Liver (tissue), 9 donors: ENCODE data around the gene KDM1B. TPM values are rescaled to one million over a fixed set of nuclear protein-coding genes. Genes with fewer than 3 reads are reported as not detected.

ENCODE experiments used
- DNase-seq: peaks from one replicate; pipeline ENCODE4 v3.0.0-alpha.2; 2017; ENCODE audit warnings: low spot score
- H3K27ac ChIP-seq, 2 donors: one replicate each; pipeline ENCODE4 v1.7.0; 2013; ENCODE audit warnings: inconsistent platforms in 2 of 2, low read length in 2 of 2, control low read depth in 1 of 2, low read depth in 1 of 2, mild to moderate bottlenecking in 1 of 2
- H3K27me3 ChIP-seq, 4 donors: one replicate each; pipeline versions ENCODE4 v1.6.1 to v1.7.0; 2013; ENCODE audit warnings: low read length in 3 of 4, inconsistent platforms in 1 of 4, mild to moderate bottlenecking in 1 of 4, moderate library complexity in 1 of 4; ENCODE audit not compliant: control insufficient read depth in 4 of 4, insufficient read depth in 4 of 4
- H3K36me3 ChIP-seq, 4 donors: one replicate each; pipeline versions ENCODE4 v1.6.1 to v1.7.0; 2013; ENCODE audit warnings: low read length in 3 of 4, mild to moderate bottlenecking in 3 of 4, low read depth in 1 of 4, moderate library complexity in 1 of 4; ENCODE audit not compliant: control insufficient read depth in 4 of 4, insufficient read depth in 3 of 4
- H3K4me1 ChIP-seq, 4 donors: one replicate each; pipeline versions ENCODE4 v1.6.1 to v1.7.0; 2013; ENCODE audit warnings: low read length in 3 of 4, mild to moderate bottlenecking in 3 of 4, moderate library complexity in 1 of 4; ENCODE audit not compliant: control insufficient read depth in 4 of 4, insufficient read depth in 4 of 4
- H3K4me3 ChIP-seq, 3 donors: one replicate each; pipeline versions ENCODE4 v1.6.1 to v1.7.0; 2013; ENCODE audit warnings: low read length in 3 of 3, control low read depth in 1 of 3, low read depth in 1 of 3, mild to moderate bottlenecking in 1 of 3
- H3K9ac ChIP-seq, 2 donors: one replicate each; pipeline ENCODE4 v1.7.0; 2013; ENCODE audit warnings: low read length in 2 of 2, mild to moderate bottlenecking in 2 of 2, moderate library complexity in 2 of 2, control low read depth in 1 of 2, low read depth in 1 of 2
- H3K9me3 ChIP-seq, 4 donors: one replicate each; pipeline versions ENCODE4 v1.6.1 to v1.7.0; 2013; ENCODE audit warnings: low read length in 3 of 4; ENCODE audit not compliant: control insufficient read depth in 4 of 4
- ATF3 ChIP-seq: IDR thresholded peaks from 2 replicates; pipeline ENCODE4 v1.6.1; 2016; ENCODE audit warnings: antibody characterized with exemption
- CTCF ChIP-seq: fragments of 150-350 bp; IDR thresholded peaks from 2 replicates; pipeline ENCODE4 v1.5.1; 2017; ENCODE audit warnings: improper control_type of control experiment, low read depth, low read length; ENCODE audit not compliant: missing input control
- EGR1 ChIP-seq, 2 donors: IDR thresholded peaks; 2 replicates each; pipeline ENCODE4 v1.6.1; 2016 to 2018; ENCODE audit warnings: antibody characterized with exemption in 2 of 2, low read depth in 2 of 2
- FOXA1 ChIP-seq: IDR thresholded peaks from 2 replicates; pipeline ENCODE4 v1.6.1; 2016; ENCODE audit warnings: antibody characterized with exemption
- FOXA2 ChIP-seq: IDR thresholded peaks from 2 replicates; pipeline ENCODE4 v1.6.1; 2016; ENCODE audit warnings: antibody characterized with exemption
- GABPA ChIP-seq, 2 donors: IDR thresholded peaks in 1 of 2; conservative IDR thresholded peaks in 1 of 2; 2 replicates each; pipeline ENCODE4 v1.6.1; 2016; ENCODE audit warnings: antibody characterized with exemption in 2 of 2, mild to moderate bottlenecking in 1 of 2, moderate library complexity in 1 of 2
- HNF4A ChIP-seq, 2 donors: conservative IDR thresholded peaks; 2 replicates each; pipeline ENCODE4 v1.6.1; 2016; ENCODE audit warnings: antibody characterized with exemption in 2 of 2, mild to moderate bottlenecking in 2 of 2
- HNF4G ChIP-seq: IDR thresholded peaks from 2 replicates; pipeline ENCODE4 v1.6.1; 2016; ENCODE audit warnings: antibody characterized with exemption
- JUND ChIP-seq, 2 donors: IDR thresholded peaks; 2 replicates each; pipeline ENCODE4 v1.6.1; 2016; ENCODE audit warnings: antibody characterized with exemption in 2 of 2
- MAX ChIP-seq: IDR thresholded peaks from 2 replicates; pipeline ENCODE4 v1.6.1; 2016; ENCODE audit warnings: antibody characterized with exemption
- NR2F2 ChIP-seq: IDR thresholded peaks from 2 replicates; pipeline ENCODE4 v1.6.1; 2016; ENCODE audit warnings: antibody characterized with exemption
- RAD21 ChIP-seq, 2 donors: IDR thresholded peaks; 2 replicates each; pipeline ENCODE4 v1.6.1; 2016; ENCODE audit warnings: antibody characterized with exemption in 2 of 2, mild to moderate bottlenecking in 2 of 2
- REST ChIP-seq: IDR thresholded peaks from 2 replicates; pipeline ENCODE4 v1.6.1; 2016; ENCODE audit warnings: antibody characterized with exemption, mild to moderate bottlenecking
- RXRA ChIP-seq, 2 donors: IDR thresholded peaks; 2 replicates each; pipeline ENCODE4 v1.6.1; 2017 to 2018; ENCODE audit warnings: antibody characterized with exemption in 2 of 2, mild to moderate bottlenecking in 1 of 2
- SP1 ChIP-seq: IDR thresholded peaks from 2 replicates; pipeline ENCODE4 v1.6.1; 2018; ENCODE audit warnings: antibody characterized with exemption, mild to moderate bottlenecking
- TAF1 ChIP-seq: conservative IDR thresholded peaks from 2 replicates; pipeline ENCODE4 v1.6.1; 2016; ENCODE audit warnings: antibody characterized with exemption, mild to moderate bottlenecking
- YY1 ChIP-seq: IDR thresholded peaks from 2 replicates; pipeline ENCODE4 v1.6.1; 2016; ENCODE audit warnings: antibody characterized with exemption, mild to moderate bottlenecking
- ZBTB33 ChIP-seq: IDR thresholded peaks from 2 replicates; pipeline ENCODE4 v1.6.1; 2016; ENCODE audit warnings: antibody characterized with exemption
- WGBS: extraction: QIAGEN DNeasy Blood & Tissue Kit; methylation state at CpG from one replicate; pipeline ENCODE4 v1.1.7; 2013; 5-methylcytosine and 5-hydroxymethylcytosine counted together
- polyA plus RNA-seq, 2 donors: library from polyadenylated mRNA; stranded (reverse) in 1 of 2; unstranded in 1 of 2; fragments of 200-250 nt in 1 of 2; fragments of >200 nt in 1 of 2; fragmentation: Nextera tagmentation in 1 of 2; extraction: Ambion mirVana in 1 of 2; gene quantifications; one replicate each; pipeline versions ENCODE4 v1.2.1 to v1.2.3, GENCODE V29; 2013 to 2015
- total RNA-seq, 2 donors: library from RNA; depleted of rRNA; stranded (reverse); fragments of >200 nt; gene quantifications; one replicate each; pipeline ENCODE4 v1.2.3, GENCODE V29; 2014
- donor health status: healthy.
- donor health status: healthy.
- donor health status: healthy.
- donor health status: healthy.
- donor health status: healthy.

KDM1B gene
- total and polyA plus RNA-seq, 4 donors, result 1.6 to 10.2 (median 6.7) TPM

GRCh38 chr6:18269717-18270116 lies 114.5 kb downstream of the KDM1B start:
- no peak overlapping the region for H3K9ac ChIP-seq
- no peaks in the 10 kb centered on the region for H3K9me3 ChIP-seq
- no peak for DNase-seq
- H3K27ac ChIP-seq, result no peak overlapping the region
- no peaks in the 10 kb centered on the region for H3K27me3 ChIP-seq
- no peak for TF ChIP-seq SP1
- no peak for TF ChIP-seq FOXA2
- TF ChIP-seq YY1, result no peak
- TF ChIP-seq HNF4A (conservative IDR thresholded peaks at IDR 0.05), result no peak
- TF ChIP-seq ZBTB33, result no peak
- TF ChIP-seq HNF4G, result no peak
- TF ChIP-seq REST, result no peak
- TF ChIP-seq EGR1 (IDR thresholded peaks at IDR 0.05; ENCODE audit: low read depth in 2 of 2), result no peak
- TF ChIP-seq RXRA (IDR thresholded peaks at IDR 0.05), result no peak
- TF ChIP-seq NR2F2, result no peak
- no peak for TF ChIP-seq MAX
- no peak for TF ChIP-seq CTCF
- no peak for TF ChIP-seq FOXA1
- no peak for TF ChIP-seq GABPA (IDR thresholded peaks at IDR 0.05 in 1 of 2, conservative IDR thresholded peaks at IDR 0.05 in 1 of 2)
- TF ChIP-seq ATF3, result no peak
- TF ChIP-seq RAD21 (IDR thresholded peaks at IDR 0.05), result no peak
- 76% methylated on average over 10 of the region's 10 CpGs for WGBS
- peaks cover 0 to 7% (median 3%) of the 10 kb centered on the region in 4 donors for H3K4me1 ChIP-seq
- H3K36me3 ChIP-seq, result no peaks in the 10 kb centered on the region
- no peak overlapping the region for H3K4me3 ChIP-seq

GRCh38 chr6:18270216-18270615 lies 115.0 kb downstream of the KDM1B start:
- H3K4me3 ChIP-seq, result no peak overlapping the region
- no peak for DNase-seq
- 97% methylated on average over 4 of the region's 4 CpGs for WGBS
- H3K36me3 ChIP-seq, result no peaks in the 10 kb centered on the region
- no peak overlapping the region for H3K27ac ChIP-seq
- no peaks in the 10 kb centered on the region for H3K27me3 ChIP-seq
- H3K4me1 ChIP-seq, result peaks cover 0 to 2% (median under 1%) of the 10 kb centered on the region in 4 donors
- no peaks in the 10 kb centered on the region for H3K9me3 ChIP-seq
- no peak overlapping the region for H3K9ac ChIP-seq
- no peak for TF ChIP-seq RAD21 (IDR thresholded peaks at IDR 0.05)
- TF ChIP-seq TAF1, result no peak
- TF ChIP-seq FOXA2, result no peak
- no peak for TF ChIP-seq CTCF
- no peak for TF ChIP-seq HNF4G
- no peak for TF ChIP-seq JUND (IDR thresholded peaks at IDR 0.05)
- no peak for TF ChIP-seq FOXA1
- no peak for TF ChIP-seq REST
- no peak for TF ChIP-seq ATF3
- no peak for TF ChIP-seq MAX
